EL (cell line): ENCODE data around the gene RSPH6A.
"Not testable (repeated sequence)": the region's sequence is repeated elsewhere in the genome, so short reads cannot be mapped to it uniquely, and the experiment has no call there.

Experiments
- DNase-seq: peaks from one replicate; pipeline ENCODE4 v3.0.0-alpha.2; 2016

Gene RSPH6A

DNA sequence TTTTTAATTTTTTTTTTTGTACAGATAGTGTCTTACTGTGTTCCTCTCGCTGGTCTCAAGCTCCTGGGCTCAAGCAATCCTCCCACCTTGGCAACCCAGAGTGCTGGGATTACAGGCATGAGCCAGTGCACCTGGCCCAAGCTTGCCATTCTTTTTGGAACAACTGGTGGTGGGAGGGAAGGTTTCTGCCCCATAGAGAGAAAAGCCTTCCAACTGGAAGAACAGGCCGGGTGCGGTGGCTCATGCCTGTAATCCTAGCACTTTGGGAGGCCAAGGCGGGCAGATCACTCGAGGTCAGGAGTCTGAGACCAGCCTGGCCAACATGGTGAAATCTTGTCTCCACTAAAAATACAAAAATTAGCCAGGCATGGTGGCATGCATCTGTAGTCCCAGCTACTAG lies 15.6 kb downstream of the RSPH6A start:
- DNase-seq = not testable (repeated sequence)

DNA sequence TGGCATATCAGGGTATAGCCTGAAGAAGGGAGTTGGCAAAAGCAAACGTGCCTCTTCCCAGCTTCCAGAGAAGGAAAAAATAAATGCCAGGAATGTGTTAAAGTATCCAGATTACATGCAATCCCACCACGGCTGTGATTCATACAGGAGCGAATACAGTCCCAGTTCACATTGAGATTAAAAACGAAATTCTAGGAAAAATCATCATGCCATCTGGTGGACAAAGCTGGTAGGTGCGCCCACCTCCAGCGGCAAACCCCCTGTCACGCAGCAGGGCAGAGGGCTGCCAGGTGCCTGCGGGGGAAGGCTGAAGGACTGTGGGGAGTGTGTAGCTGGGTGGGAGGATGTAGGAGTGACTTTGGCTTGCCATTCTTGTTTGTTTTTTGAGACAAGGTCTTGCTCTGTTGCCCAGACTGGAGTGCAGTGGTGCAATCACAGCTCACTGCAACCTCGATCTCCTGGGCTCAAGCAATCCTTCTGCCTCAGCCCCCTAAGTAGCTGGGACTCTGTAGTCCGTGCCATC lies 16.1 kb downstream of the RSPH6A start:
- peak; percentile 84 for DNase-seq

DNA sequence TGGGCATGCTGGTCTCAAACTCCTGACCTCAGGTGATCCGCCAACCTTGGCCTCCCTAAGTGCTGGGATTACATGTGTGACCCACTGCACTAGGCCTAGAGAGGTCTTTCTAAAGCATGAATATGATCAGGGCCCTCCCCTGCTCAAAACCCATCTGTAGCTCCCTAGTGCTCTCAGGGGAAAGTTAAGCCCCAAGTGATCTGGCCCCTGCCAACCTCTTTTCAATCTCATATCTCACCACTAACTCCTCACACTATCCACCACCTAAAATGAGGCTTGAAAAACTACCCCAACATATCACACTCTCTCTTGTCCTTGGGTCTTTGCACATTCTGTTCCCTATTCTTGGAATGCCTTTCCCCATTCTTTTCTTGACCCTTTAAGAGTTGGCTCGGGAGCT lies 20.5 kb downstream of the RSPH6A start:
- no peak for DNase-seq

DNA sequence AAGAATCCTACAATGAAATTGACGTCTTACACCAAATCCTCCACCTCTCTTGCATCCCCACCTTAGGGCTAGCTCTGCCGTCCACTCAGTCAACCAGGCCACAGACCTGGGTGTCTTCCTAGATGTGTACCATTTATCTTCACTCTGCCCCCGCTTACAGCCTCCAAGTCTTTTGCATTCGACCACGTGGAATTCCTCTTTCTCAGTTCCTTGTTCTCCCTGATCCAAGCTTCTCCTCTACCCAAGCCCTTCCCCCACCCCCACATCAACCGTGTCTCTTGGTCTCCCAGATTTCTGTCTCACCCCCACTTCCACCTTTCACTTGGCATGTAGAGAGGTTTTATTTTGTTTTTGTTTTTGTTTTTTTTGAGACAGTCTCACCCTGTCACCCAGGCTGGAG lies 21.2 kb downstream of the RSPH6A start:
- DNase-seq = no peak

DNA sequence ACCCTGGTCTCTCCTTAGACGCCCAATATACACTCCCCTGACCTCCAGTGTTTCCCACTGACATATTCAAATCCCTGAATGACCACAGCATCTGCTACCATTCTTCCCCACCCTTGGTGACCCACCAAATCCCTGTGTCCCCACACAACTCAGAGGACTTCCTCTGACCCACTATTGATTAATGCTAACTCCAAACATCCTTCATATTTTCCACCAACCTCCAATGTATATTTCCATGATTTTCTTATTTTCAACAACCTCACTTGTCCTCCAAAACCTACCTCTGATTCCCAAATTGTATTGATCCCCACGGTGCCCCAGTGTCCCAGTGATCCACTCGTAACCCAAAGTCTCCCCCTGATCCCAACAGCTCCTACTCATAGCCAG lies 21.9 kb downstream of the RSPH6A start:
- no peak for DNase-seq

DNA sequence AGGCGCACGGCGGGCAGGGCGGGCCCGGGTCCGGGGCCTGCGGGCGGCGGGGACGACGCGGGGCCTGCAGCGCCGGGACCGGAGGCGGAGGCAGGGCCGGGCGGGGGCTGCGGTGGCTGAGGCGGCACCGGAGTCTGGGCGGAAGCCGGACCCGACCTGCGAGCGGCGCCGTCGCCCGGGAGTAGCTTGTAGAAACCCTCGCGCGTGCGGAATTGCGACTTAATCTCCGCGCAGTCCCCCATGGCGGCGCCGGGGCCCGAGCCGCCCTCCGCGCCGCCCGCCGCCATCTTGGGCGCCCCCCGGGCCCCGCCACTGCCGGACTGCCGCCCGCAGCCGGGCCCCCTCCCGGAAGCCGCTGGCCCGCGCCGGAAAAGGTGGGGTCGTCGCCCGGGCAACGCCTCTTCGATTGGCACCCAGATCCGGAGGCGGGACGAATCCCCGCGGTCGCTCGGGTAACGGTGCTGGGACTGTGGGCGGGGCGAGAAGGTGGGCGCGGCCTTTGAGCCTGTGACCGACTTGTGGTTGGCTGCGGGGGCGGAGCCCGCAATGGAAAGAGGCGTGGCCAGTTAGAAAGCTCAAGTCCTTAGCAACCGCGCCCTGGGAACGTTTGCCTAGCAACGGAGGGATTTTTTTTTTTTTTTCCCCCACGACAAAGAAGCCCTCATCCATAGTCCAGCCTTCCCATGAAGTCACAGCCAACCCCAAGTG lies 22.5 kb downstream of the RSPH6A start, which contains the start of gene DMWD:
Gene DMWD (minus strand): TSS at position 376 of the 708 bp plus-strand sequence. CDS start 89 bp downstream, at position 287.
- DNase-seq = peak; percentile 98

DNA sequence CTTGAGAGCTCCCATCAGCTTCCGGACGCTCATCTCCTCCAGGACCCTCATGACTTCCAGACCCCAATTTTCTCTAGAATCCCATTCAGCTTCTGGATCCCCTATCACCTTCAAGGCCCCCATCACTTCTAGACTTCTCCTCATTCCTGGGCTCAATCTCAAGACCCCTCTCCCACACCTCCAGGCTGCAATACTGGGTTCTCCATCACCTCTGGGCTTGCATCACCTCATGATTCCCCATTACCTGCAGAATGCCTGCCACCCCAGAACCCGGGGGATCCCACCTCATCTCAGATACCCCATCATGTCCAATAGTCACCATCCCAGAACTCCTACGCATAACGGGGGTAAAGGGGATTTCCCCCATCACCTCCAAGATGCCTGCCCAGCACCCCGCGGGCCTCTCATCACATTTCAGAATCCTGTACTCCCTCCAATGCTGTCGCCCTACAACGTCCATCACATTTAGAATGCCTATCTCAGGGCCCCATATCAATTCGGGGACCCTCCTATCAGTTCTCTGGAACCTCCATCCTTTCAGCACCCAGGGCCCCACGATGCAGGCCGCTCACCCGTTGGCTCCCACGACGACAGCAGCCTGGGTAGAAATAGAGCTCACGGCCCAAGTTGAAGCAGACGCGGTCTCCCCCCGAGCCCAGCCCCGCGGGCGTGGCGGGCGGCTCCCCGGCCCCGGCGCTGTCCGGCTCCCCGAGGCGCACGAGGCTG lies 23.2 kb downstream of the RSPH6A start:
- DNase-seq = no peak

DNA sequence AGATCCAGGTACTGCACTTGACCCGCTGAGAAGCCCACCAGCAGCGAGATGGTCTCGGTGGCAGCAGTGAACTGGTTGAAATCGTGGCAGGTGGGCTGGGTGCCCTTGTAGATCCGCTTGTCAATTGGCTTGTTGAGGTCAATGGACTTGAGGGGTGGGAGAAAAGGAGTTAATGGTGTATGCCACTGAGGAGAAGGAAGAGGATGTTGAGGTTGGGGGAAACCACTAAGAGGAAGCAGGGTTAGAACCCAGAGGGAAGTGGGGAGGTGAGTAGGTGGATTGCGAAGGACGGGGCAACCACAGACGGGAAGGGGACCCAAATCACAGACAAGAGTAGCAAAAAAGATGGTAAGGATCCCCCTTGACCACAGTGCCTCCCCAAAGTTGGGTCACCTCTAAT lies 24.2 kb downstream of the RSPH6A start:
- no peak for DNase-seq

DNA sequence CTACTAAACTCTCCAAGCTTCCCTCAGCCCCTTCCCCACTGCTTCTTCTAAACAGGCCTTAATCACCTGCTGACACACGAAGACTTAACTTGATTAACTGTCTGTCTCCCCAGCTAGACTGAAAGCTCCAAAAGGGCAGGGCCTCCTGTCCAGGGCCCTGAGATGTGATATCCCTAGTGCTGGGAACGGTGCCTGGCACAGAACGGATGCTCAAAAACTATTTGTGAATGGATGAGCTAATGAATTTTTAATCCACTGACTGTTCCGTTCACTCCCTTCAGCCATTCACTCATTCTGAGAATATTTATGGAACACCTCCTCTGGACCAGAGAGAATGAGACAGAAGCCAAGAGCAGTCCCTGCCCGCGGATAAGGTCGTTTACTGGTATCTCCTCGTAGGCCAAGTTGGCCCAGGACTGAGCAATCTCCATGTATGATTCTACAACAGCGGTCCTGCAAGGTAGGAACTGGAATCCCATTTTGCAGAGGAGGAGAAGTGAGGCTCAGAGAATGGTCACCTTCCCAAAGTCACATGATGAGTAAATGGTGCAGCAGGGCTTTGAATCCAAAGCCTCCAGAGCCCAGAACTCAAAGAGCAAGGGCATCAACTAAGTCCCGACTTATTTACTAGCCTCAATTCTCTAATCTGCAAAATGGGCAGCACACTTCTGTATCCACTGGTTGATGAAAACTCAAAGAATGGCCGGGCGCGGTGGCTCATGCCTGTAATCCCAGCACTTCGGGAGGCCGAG lies 25.9 kb downstream of the RSPH6A start:
- DNase-seq = no peak

DNA sequence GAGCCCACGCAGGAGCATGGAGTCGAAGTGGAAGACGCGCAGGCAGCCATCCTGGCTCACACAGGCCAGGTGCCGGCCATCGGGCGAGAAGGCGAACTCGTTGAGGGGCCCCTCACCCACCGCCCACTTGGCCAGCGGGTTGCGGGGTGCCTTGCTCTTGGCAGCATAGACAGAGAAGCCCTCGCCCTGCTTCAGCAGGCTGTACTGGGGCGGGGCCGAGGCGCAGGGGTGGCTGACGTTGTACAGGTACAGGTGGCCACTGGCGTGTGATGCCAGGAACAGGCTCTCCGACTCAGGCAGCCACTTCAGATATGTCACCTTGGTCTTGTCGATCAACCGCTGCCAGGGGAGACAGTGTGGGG lies 28.6 kb downstream of the RSPH6A start:
- DNase-seq = no peak

DNA sequence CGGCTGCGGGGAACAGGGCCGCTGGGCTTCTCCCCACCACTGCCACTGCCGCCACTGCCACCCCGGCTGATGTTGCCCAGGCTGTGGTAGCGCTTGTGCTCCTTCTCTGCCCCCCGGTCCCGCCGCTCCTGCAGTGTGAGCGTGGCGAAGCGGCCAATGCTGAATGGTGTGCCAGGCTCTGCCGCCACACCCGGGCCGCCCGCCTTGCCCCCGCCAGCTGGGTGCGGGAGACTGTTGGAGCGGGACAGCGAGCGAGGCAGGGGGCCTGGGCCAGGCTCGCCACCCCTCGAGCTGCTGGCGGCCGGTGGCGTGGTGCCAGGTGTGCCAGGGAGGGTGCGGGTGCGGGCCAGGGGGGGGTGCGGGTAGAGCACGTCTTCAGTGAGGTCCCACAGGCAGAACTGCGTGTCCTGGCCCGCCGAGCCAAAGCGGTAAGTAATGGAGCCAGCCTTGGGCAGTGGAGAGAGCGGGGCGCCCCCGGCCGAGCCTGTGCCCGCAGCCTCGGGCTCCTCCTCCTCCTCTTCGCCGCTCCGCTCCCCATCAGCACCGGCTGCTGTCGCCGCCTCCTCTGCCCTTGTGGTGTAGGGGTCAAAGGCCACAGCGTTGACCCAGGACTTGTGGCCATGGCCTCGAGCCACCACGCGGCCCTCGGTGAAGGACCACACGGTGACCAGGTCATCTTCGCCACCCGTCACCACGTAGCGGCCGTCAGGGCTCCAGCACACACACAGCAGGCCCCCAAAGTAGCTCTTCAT lies 29.2 kb downstream of the RSPH6A start:
- no peak for DNase-seq

DNA sequence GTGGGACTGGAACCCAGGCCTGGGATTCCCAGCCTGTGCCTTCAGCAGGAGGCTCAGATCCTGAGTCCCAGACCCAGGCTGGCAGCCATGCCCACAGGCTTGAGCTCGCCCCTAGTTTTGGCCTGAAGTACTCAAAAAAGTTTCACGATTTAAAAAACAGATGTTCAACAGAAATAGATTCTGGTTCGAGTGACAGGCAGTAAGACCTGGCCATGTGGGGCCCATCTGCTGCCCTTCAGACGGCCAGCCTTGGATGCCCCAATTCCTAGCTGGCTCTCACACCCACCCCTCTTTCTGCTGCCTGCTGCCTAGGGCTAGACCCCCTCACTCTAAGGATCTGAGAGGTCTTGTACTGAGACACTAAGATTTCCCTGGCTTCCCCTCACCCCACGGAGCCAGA lies 30.0 kb downstream of the RSPH6A start:
- DNase-seq = no peak

DNA sequence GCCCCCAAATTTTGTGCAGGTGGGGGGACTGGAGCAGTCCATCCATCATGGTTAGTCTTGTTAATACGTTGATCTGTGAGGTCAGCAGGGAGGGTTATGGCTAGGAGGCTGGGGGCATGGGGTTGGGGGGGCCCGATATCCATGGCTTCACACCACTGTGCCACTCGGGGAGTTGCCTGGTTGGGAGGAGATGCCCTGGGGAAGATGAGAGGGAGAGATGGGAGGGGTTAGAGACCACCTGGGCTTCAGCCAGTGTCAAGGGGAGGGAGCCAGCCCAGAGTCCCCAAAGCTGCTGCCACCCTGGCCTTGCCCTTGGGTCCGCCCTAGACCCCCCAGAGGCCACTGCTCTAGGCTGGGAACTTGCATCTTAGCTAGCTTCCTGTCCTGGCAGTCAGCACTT lies 31.0 kb downstream of the RSPH6A start:
- no peak for DNase-seq

DNA sequence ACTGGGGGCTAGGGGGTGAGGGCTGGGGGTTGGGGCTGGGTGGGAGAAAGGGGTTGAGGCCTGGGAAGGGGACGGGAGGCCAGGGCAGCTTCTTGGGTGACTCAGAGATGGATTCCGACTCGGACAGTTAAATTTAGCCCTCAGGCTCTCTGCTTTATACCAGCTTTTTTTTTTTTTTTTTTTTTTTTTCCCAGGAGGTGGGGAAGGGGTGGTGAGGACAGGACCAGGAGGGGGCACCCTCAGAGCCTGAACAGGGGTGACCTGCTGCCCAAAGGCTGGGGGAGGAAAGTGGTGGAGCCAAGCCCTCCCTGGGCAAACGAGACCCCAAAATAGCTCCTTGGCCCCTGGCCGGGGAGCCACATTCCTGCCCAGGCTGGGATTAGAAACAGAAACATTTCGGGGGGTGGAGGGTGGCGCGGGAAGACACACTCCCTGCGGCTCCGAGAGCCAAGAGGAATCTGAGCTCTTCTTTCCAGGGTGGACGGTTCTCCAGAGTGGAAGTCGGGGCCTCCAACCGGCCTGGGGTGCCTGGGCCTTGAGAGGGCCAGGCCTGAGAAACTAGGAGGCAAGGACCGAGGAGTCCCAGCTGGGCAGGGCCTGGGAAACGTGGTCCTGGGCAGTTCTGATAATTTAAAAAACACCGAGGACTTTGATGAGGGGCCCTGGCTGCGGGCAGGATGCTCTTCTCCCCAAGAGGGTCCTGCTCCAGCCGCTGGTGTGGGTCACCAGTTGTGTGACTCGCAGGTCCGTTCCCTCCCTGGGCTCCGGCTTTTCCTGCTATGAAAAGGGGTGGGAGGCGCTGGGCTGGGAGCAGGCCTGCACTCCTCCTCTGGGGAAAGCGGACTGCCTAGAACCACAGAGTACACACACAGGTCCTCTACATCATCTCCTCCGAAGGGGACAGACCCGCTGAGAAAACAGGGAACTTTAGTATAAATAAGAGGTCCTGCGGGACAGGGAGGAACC lies 32.0 kb downstream of the RSPH6A start:
- peak; percentile 89 for DNase-seq

DNA sequence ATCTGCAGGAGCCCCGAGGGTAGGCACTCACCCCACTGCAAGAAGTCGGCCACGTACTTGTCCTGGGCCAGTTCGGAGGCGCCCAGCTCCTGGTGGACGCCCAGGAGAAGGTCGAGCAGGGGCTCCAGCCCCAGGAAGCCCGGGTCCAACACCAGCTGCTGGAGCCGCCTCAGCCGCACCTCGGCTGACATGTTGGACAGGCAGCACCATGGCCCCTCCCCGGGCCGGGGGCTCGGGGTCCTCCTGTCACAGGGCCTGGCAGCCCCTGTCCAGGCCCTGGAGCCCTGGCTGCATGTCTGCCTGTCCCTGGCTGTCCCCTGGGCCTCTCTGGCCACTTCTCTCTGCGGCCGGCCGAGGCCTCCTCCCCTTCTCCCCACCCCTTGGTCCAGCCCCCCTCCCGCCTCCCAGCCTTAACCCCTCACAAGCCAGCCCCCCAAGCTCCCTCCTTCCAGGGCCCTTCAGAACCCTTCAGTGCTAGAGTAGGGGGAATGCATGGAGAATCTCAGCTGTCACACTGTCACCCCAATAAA lies 32.9 kb downstream of the RSPH6A start, which contains the start of gene DMPK:
Gene DMPK (minus strand): TSS at position 329 of the 530 bp plus-strand sequence. CDS start 138 bp downstream, at position 191.
- peak; percentile 48 for DNase-seq

DNA sequence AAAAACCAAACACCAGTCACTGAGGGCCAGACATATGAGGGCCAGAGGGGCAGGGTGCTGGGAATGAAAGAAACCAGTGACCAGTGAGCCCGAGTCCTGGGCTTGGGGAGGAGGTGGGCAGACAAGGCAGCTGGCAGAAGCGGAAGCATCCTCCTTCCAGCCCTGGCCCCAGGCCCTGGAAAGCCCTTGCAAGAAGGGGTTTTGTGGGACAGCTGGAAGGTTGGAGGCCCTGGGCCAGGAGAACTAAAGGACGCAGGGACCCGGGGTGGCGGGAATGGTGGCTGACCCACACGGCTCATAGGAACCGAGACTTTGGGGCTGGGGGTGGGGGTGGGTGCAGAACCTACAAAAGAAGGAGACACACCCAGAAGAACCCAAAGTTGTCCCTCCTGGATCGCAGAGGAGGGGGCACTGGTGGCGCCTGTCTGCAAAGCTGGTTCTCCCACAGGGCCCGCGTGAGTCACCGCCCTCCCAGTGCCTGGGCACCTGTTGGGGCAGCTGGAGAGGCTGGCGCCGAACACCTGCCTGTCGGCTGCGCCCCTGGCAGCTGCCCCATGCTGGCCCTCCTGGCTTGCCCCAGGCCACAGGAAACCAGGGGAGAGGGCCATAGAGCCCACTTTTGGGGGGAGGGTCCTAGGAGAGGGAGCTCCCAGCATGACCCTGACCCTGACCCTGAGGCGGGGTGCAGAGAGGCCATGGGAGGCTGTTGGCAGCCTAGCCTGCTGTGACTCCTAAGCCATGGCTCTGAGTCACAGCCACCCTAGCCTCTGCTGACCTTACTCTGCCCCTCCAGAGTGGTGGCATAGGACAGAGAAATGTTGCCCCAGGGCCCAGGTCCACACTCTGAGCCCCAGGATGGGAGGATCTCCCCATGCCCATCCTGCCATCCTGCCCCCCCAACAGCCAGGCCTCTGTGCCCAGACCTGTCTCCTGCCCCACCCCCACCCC lies 33.6 kb downstream of the RSPH6A start:
- DNase-seq = peak; percentile 49

DNA sequence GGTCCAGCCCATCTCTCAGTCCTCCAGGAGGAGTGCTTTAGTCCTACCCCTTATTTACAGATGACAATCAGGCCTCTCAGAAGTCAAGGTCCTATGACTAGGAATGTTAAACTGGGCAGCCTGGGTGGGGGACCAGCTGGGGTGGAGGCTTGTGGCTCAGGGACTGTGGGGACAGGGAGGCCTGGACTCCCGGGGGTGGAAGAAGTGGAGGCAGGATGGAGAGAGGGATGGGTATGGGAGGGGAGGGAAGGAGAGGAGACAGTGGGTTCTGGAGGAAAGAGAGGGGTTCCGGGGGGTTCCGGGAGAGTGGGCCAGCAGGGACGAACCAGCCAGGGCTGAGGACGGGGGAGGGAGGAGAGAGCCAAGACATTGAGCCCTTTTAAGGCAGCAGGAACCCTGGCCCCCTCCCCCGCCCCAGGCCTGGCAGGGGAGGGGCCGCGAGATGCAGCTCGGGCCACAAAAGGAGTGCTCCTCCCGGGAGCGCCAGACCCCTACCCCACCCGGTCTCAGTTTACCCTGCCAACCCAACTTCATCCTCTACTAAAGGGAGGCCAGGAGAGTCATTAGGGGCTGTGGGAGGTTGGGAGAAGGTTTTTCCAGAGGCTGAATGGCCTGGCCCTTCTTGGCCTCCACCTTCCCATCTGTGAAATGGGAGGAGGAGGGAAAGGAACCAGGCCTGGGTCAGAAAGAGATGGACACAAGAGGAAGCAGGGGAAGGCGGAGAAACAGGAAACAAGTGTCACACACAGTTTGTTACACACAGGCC lies 34.5 kb downstream of the RSPH6A start:
- DNase-seq = no peak

DNA sequence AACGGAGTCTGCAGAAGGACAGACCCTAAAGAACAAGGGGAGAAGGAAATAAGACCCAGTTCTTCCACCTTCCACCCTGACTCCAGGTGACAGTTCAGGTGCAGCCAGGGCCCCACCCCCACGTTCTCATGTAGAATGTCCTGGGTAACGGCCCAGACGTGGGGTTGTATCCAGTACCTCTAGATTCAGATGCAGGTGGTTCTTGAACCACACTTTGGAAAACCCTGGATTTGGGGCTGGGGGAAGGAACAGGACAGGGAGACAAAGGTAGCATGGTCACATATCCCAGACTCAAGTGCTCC lies 35.0 kb downstream of the RSPH6A start:
- no peak for DNase-seq
